Calu3 (cell line): ENCODE data around the gene CHL1. TPM values are rescaled to one million over a fixed set of nuclear protein-coding genes. Genes with fewer than 3 reads are reported as not detected.

ENCODE experiments used
- BruUV-seq: library from RNA; stranded (reverse); fragments of 400-500 nt; replicated peaks from 2 replicates; lab custom pipeline; 2021; lab: Mats Ljungman, UMichigan
- CTCF ChIA-PET: fragments of 300-600 bp; sonication (Branson Sonifier 250); formaldehyde crosslinking; loops from one replicate; lab custom pipeline; 2022; ENCODE audit warnings: antibody characterized with exemption; lab: Charles Lee
- DNase-seq: peaks from one replicate; pipeline ENCODE4 v3.0.0; 2022
- H3K27ac Mint-ChIP-seq: one replicate; pipeline ENCODE4 v1.8.0; 2022; ENCODE audit warnings: mixed read lengths; ENCODE audit not compliant: unreplicated experiment
- H3K27me3 Mint-ChIP-seq: one replicate; pipeline ENCODE4 v1.8.0; 2022; ENCODE audit warnings: mixed read lengths; ENCODE audit not compliant: unreplicated experiment
- H3K36me3 Mint-ChIP-seq: one replicate; pipeline ENCODE4 v1.8.0; 2022; ENCODE audit warnings: mild to moderate bottlenecking, moderate library complexity, mixed read lengths; ENCODE audit not compliant: insufficient read depth, unreplicated experiment
- H3K4me1 Mint-ChIP-seq: one replicate; pipeline ENCODE4 v1.8.0; 2022; ENCODE audit warnings: mild to moderate bottlenecking, low read depth, mixed read lengths; ENCODE audit not compliant: unreplicated experiment
- H3K4me3 Mint-ChIP-seq: one replicate; pipeline ENCODE4 v1.8.0; 2022; ENCODE audit warnings: mild to moderate bottlenecking, low read depth, moderate library complexity, mixed read lengths; ENCODE audit not compliant: unreplicated experiment
- H3K9me3 Mint-ChIP-seq: one replicate; pipeline ENCODE4 v1.8.0; 2022; ENCODE audit warnings: low read depth, mixed read lengths; ENCODE audit not compliant: unreplicated experiment
- intact Hi-C: fragments of 100-400 bp; cut with micrococcal nuclease; formaldehyde crosslinking; loops from one replicate; pipeline ENCODE4 v1.10.0; 2022; ENCODE audit not compliant: unreplicated experiment
- total RNA-seq: library from RNA; stranded (reverse); gene quantifications from 2 replicates; pipeline ENCODE4 v1.2.3, GENCODE V29; 2022
- TF ChIP-seq, protein P1 (sequence below): fragments of 200-600 bp; IDR thresholded peaks from one replicate; pipeline ENCODE4 v1.8.0; 2022; ENCODE audit warnings: antibody characterized with exemption; ENCODE audit not compliant: unreplicated experiment

Gene CHL1
- total RNA-seq, 1 experiment from 2014 or later: 0.73 TPM

DNA sequence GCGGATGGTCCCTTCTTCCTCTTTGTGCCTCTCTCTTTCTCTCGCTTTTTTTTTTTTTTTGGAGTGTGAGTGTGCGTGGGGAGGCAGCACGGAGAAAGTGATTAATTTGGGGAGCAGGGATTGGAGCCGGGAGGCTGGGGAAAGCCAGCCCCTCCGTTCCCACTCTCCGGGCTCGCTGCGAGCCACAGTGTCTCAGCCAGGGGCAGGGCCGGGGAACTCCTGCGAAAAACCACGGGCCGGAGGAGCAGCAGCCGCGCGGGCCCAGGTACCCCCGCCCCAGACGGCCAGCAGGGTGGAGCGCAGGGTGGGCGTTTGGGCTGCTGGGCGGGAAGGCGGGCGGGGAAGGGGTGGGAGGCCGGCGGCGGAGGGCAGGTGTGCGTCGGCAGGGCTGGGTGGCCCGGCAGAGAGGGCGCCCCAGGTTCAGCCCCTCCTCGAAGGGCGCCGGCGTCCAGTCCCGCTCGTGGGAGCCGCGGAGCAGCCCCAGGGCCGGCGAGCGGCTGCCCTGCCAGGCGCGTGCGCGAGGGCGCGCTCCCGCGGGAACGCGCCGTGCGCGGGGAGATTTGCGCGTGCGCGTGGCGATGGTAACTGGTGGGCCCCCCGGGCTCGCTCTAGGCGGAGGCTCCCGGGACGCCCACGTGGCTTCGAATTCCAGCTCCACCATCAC lies 1.4 kb downstream of the CHL1 start:
- CTCF ChIA-PET: interaction anchor here (1.1 kb wide), 1 partner anchor 156 kb away, joined by 4 read pairs; no protein-coding TSS in a partner anchor
- peaks cover 12% of the 10 kb centered on the region for H3K36me3 Mint-ChIP-seq
- TF ChIP-seq, protein P1, sequence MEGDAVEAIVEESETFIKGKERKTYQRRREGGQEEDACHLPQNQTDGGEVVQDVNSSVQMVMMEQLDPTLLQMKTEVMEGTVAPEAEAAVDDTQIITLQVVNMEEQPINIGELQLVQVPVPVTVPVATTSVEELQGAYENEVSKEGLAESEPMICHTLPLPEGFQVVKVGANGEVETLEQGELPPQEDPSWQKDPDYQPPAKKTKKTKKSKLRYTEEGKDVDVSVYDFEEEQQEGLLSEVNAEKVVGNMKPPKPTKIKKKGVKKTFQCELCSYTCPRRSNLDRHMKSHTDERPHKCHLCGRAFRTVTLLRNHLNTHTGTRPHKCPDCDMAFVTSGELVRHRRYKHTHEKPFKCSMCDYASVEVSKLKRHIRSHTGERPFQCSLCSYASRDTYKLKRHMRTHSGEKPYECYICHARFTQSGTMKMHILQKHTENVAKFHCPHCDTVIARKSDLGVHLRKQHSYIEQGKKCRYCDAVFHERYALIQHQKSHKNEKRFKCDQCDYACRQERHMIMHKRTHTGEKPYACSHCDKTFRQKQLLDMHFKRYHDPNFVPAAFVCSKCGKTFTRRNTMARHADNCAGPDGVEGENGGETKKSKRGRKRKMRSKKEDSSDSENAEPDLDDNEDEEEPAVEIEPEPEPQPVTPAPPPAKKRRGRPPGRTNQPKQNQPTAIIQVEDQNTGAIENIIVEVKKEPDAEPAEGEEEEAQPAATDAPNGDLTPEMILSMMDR: no peak
- intact Hi-C loops: no loop called here
- H3K9me3 Mint-ChIP-seq: no peaks in the 10 kb centered on the region
- H3K4me3 Mint-ChIP-seq: peak overlapping the region; percentile 68
- BruUV-seq: no TSS peak
- H3K27me3 Mint-ChIP-seq: peaks cover 27% of the 10 kb centered on the region
- peaks cover 7% of the 10 kb centered on the region for H3K4me1 Mint-ChIP-seq
- DNase-seq: peak; percentile 9
- no peak overlapping the region for H3K27ac Mint-ChIP-seq

DNA sequence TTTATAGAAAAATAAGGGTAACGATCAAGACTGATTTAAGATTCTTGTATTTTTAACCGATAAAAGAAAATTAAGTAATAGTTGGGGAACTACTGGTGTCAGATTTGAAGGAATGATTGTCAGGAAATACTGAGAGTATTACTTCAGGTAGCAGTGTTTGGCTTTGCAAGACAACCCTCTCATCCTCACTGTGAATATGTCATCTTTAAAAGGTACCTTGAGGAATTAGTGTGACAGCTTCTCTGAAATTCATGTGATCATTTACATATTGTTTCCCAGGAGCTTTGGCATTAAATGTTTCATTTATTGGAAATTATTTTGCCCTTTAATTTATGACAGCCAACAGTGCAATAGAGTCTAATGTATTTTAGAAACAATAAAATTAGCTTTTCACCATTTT lies 3.3 kb downstream of the CHL1 start:
- no TSS peak for BruUV-seq
- TF ChIP-seq, protein P1: no peak
- intact Hi-C loops: no loop called here
- Mint-ChIP-seq H3K4me1 (peaks cover 7% of the 10 kb centered on the region), H3K27ac (no peak overlapping the region), H3K9me3 (no peaks in the 10 kb centered on the region), H3K4me3 (no peak overlapping the region), H3K27me3 (peaks cover 30% of the 10 kb centered on the region), H3K36me3 (peaks cover 12% of the 10 kb centered on the region)
- CTCF ChIA-PET: no interaction called here
- DNase-seq: no peak

DNA sequence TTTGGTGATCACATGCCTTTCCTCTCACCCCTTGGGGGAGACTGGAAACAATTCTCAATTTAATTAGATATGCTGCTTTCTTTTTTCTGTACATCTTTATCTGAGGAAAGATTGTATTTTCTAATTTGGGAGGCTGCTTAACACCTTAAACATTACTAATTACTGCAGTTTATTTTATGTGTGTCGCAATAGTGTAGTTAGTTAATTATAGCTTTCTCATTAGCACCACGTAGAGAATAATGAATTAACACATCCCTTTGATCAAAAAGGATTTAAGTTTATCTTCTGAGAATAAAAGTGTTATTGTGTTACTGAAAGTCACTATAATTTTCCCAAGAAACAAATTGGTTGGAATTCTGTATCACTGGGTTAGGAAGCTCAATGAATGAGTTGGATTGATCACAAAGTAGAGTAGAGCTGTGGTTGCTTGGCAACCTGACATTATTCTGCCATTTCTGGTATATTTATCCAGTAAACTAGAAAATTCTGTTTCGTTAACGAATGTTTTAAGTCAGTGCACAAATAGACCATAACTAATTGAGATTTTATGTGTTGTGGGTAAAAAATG lies 4.3 kb downstream of the CHL1 start:
- intact Hi-C loops: no loop called here
- BruUV-seq: no TSS peak
- Mint-ChIP-seq H3K4me3 (no peak overlapping the region), H3K27me3 (peaks cover 21% of the 10 kb centered on the region), H3K9me3 (no peaks in the 10 kb centered on the region), H3K36me3 (peaks cover 12% of the 10 kb centered on the region), H3K27ac (no peak overlapping the region), H3K4me1 (peaks cover 7% of the 10 kb centered on the region)
- no peak for DNase-seq
- CTCF ChIA-PET: no interaction called here
- TF ChIP-seq, protein P1: no peak

DNA sequence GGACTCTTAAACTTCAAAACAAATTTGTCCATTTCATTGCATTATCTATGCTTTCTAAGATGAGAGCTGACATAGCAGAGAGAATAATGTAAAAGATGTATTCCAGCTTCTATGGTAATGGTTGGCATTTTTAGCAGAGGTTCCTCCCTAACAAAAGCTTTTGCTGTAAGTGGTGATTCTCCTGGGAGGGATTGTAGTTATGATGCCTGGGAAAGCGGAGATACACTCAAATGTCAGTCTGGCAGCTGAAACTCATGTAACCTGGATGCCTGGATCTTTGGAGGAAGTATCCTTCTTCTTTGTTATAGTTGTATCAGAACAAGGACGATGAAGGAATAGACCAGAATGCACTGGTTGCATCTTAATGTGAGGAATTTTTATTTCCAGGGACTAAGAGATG lies 7.5 kb downstream of the CHL1 start:
- DNase-seq: no peak
- Mint-ChIP-seq H3K27me3 (peaks cover 11% of the 10 kb centered on the region), H3K36me3 (no peaks in the 10 kb centered on the region), H3K4me1 (no peaks in the 10 kb centered on the region), H3K9me3 (no peaks in the 10 kb centered on the region), H3K27ac (no peak overlapping the region), H3K4me3 (no peak overlapping the region)
- intact Hi-C loops: no loop called here
- CTCF ChIA-PET: no interaction called here
- no TSS peak for BruUV-seq
- TF ChIP-seq, protein P1: no peak
